HFFc6 (cell line): Measurements from ENCODE around the gene PRDM12. TPM values are rescaled to one million over a fixed set of nuclear protein-coding genes. Genes with fewer than 3 reads are reported as not detected.

ENCODE experiments used
- DNase-seq: peaks from one replicate; pipeline ENCODE4 v3.0.0-alpha.2; 2018
- H3K27ac Mint-ChIP-seq: 2 replicates; pipeline ENCODE4 v1.8.0; 2020; ENCODE audit warnings: mild to moderate bottlenecking, mixed read lengths
- H3K27me3 Mint-ChIP-seq: 2 replicates; pipeline ENCODE4 v1.8.0; 2021; ENCODE audit warnings: mild to moderate bottlenecking, moderate library complexity, mixed read lengths; ENCODE audit not compliant: insufficient read depth
- H3K36me3 Mint-ChIP-seq: 2 replicates; pipeline ENCODE4 v1.8.0; 2021; ENCODE audit warnings: low read depth, mixed read lengths
- H3K4me1 Mint-ChIP-seq: 2 replicates; pipeline ENCODE4 v1.8.0; 2020; ENCODE audit warnings: low read depth, mixed read lengths
- H3K4me3 Mint-ChIP-seq: 2 replicates; pipeline ENCODE4 v1.8.0; 2020; ENCODE audit warnings: mild to moderate bottlenecking, moderate library complexity, mixed read lengths
- H3K9me3 Mint-ChIP-seq: 2 replicates; pipeline ENCODE4 v1.8.0; 2020; ENCODE audit warnings: mild to moderate bottlenecking, mixed read lengths
- total RNA-seq, 6 experiments: library from RNA; stranded (reverse); fragmentation: NEBNext Ultra II Directional; extraction: Animal tissue kit (Norgen Biotek cat#: 25700); gene quantifications; 2 replicates in 1 of 6; 3 replicates in 5 of 6; pipeline ENCODE4 v1.2.3, GENCODE V29; 2021
- TF ChIP-seq, protein P1 (sequence below): fragments of 200-600 bp; sonication (generic); IDR thresholded peaks from 2 replicates; pipeline ENCODE4 v1.5.0; 2021; ENCODE audit warnings: antibody characterized with exemption, mild to moderate bottlenecking

Gene PRDM12
- total RNA-seq, 6 experiments from 2014 or later, result 0.10 to 0.17 (median 0.12) TPM; not detected in 3

DNA sequence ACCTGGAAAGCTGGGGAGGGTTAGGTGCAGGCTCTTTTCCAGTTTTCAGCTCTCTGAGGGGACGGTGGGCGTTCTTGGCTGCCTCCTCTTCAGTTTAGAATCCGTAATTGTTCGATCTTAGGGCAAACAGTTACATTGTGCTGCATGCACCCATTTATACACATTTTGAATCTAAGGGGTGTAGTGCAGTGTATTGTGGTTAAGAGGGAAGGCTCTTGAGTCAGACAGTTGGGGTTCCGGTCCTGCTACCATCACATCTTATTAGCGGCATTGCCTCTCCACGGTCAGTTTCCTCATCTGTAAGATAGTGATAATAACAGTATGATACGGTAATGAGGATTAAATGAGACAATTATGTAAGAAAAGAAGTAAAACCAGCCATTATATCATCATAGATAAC, 29.8 kb downstream of the PRDM12 start:
- H3K9me3 Mint-ChIP-seq, result no peaks in the 10 kb centered on the region
- TF ChIP-seq, protein P1, sequence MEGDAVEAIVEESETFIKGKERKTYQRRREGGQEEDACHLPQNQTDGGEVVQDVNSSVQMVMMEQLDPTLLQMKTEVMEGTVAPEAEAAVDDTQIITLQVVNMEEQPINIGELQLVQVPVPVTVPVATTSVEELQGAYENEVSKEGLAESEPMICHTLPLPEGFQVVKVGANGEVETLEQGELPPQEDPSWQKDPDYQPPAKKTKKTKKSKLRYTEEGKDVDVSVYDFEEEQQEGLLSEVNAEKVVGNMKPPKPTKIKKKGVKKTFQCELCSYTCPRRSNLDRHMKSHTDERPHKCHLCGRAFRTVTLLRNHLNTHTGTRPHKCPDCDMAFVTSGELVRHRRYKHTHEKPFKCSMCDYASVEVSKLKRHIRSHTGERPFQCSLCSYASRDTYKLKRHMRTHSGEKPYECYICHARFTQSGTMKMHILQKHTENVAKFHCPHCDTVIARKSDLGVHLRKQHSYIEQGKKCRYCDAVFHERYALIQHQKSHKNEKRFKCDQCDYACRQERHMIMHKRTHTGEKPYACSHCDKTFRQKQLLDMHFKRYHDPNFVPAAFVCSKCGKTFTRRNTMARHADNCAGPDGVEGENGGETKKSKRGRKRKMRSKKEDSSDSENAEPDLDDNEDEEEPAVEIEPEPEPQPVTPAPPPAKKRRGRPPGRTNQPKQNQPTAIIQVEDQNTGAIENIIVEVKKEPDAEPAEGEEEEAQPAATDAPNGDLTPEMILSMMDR, result no peak
- no peaks in the 10 kb centered on the region; the same call in 1 of the 2 replicates for H3K27me3 Mint-ChIP-seq
- H3K36me3 Mint-ChIP-seq, result peaks cover 29% of the 10 kb centered on the region
- H3K4me3 Mint-ChIP-seq, result peak overlapping the region; percentile 93
- H3K27ac Mint-ChIP-seq, result peak overlapping the region; percentile 86
- DNase-seq, result no peak
- peaks cover 66% of the 10 kb centered on the region for H3K4me1 Mint-ChIP-seq

DNA sequence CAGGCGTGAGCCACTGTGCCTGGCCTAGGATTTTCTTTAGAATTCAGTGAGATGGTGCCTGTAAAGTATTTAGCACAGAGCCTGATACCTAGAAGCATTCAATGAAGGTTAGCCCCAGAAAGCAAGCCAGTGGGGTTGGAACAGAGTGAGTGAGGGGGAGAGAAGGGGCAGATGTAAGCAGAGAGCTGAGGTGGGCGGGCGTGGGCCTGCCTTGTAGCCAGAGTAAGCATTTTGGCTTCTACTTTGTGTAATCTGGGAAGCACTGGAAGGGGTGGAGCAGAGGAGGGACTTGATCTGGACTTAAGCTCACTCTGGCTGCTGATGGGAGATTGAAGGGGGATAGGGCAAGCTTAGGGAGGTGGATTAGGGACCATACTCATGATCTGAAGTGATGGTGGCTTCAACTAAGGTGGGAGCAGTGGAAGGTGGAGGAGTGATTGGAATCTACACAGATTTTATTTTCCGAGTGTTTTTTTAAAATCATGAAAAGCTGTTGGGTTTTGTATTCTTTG, 31.8 kb downstream of the PRDM12 start:
- Mint-ChIP-seq H3K36me3 (peaks cover 29% of the 10 kb centered on the region), H3K27ac (peak overlapping the region; percentile 12; the same call in 1 of the 2 replicates), H3K4me1 (peaks cover 55% of the 10 kb centered on the region), H3K9me3 (no peaks in the 10 kb centered on the region), H3K4me3 (no peak overlapping the region), H3K27me3 (no peaks in the 10 kb centered on the region; the same call in 1 of the 2 replicates)
- TF ChIP-seq, protein P1, result no peak
- no peak for DNase-seq

DNA sequence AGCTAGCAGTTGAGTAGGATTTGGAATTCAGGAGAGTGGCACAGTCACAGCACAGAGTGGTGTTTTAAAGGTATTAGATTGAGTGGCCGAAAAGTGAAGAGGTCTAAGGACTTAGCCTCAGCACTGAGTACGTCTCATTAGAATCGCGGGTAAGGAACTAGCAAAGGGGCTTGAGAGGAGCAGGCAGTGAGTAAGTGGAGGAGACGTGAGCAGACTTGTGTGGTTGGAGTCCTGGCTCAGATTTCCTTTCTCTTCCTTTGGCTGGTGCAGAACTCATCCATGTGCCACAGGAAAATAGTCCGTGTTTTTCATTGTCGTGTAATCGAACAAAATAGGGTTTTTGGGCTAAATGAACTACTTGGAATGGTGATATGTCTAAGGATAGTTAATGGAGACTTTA, 32.6 kb downstream of the PRDM12 start:
- TF ChIP-seq, protein P1, result no peak
- Mint-ChIP-seq H3K4me1 (peaks cover 63% of the 10 kb centered on the region), H3K27ac (no peak overlapping the region), H3K36me3 (peaks cover 29% of the 10 kb centered on the region), H3K27me3 (no peaks in the 10 kb centered on the region), H3K4me3 (no peak overlapping the region), H3K9me3 (no peaks in the 10 kb centered on the region)
- no peak for DNase-seq

DNA sequence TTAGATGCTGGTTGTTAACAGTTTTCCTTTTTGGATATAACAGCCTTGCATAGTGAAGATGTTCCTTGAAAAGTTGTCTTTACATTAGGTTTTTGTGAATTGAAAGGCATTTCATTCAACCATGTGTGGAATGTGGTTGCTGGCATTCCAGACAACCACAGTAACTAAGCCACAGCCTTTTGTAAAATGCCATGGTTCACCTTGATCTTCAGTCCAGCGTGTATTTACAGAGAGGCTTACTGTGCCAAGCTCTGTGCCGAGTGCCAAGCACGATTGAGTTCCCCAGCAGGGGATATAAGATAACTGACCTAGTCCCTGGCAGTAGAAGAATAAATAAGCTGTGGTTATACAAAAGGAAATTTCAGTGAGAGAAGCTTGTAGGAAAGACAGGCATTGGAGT, 34.1 kb downstream of the PRDM12 start:
- peak overlapping the region; percentile 2; the same call in 1 of the 2 replicates for H3K27ac Mint-ChIP-seq
- H3K4me1 Mint-ChIP-seq, result peaks cover 70% of the 10 kb centered on the region
- H3K9me3 Mint-ChIP-seq, result no peaks in the 10 kb centered on the region
- no peak overlapping the region for H3K4me3 Mint-ChIP-seq
- DNase-seq, result no peak
- H3K36me3 Mint-ChIP-seq, result peaks cover 40% of the 10 kb centered on the region
- TF ChIP-seq, protein P1, result no peak
- H3K27me3 Mint-ChIP-seq, result no peaks in the 10 kb centered on the region; the same call in 1 of the 2 replicates

DNA sequence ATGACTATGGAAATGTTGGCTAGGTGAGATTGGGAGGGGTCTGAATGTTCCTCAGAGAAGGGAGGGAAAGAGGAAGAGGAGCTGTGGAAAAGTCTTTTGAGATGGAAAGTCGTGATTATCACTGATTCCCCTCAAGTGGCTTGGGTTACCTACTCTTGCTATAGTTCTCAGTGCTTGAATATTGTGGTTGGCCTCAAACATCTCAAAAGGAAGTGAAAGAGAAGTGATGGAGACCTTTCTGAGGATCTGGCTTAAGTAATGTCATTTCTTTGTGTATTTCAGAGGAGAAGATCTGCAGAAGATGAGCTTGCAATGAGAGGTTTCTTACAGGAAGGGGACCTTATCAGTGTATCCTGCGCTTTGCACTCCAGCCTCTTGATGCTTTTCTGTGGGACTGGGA, 34.7 kb downstream of the PRDM12 start:
- H3K4me3 Mint-ChIP-seq, result no peak overlapping the region
- peak overlapping the region; percentile 2; the same call in 1 of the 2 replicates for H3K27ac Mint-ChIP-seq

More for the DNA sequence above, 34.7 kb downstream of the PRDM12 start:
- Mint-ChIP-seq H3K27me3 (no peaks in the 10 kb centered on the region; the same call in 1 of the 2 replicates), H3K4me1 (peaks cover 70% of the 10 kb centered on the region), H3K9me3 (no peaks in the 10 kb centered on the region), H3K36me3 (peaks cover 44% of the 10 kb centered on the region)
- TF ChIP-seq, protein P1, result no peak
- no peak for DNase-seq
